C4-2B (cell line): Measurements from ENCODE around the gene MAST4.

Experiments
- H3K27ac ChIP-seq: fragments of 450-650 bp; 2 replicates; pipeline ENCODE4 v1.5.1; 2017
- ZFX ChIP-seq: fragments of 450-650 bp; IDR thresholded peaks from 2 replicates; pipeline ENCODE4 v1.6.1; 2017
- TF ChIP-seq, protein P1 (sequence below): fragments of 450-650 bp; conservative IDR thresholded peaks from 2 replicates; pipeline ENCODE4 v1.5.1; 2017; ENCODE audit warnings: mild to moderate bottlenecking

The MAST4 gene

DNA sequence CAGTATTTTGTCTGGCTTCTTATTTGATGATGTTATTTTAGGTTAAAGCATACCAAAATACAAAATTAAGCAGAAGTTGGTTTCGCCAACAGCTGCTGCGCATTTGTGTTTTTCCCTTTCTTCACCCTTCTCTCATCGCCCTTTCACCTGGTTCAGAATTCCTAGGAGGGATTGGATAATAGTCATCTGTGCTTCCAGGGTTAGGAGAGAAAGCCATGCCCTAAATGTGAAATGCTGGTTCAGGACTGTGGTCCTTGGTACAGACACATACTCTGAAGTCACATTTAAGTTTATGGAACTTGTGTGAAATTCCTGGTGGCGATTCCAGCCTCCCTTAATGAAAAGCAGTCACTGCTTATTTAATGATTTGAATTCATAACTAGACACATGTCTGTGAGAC lies 7.7 kb downstream of the MAST4 start:
- no peak for TF ChIP-seq ZFX
- TF ChIP-seq, protein P1, sequence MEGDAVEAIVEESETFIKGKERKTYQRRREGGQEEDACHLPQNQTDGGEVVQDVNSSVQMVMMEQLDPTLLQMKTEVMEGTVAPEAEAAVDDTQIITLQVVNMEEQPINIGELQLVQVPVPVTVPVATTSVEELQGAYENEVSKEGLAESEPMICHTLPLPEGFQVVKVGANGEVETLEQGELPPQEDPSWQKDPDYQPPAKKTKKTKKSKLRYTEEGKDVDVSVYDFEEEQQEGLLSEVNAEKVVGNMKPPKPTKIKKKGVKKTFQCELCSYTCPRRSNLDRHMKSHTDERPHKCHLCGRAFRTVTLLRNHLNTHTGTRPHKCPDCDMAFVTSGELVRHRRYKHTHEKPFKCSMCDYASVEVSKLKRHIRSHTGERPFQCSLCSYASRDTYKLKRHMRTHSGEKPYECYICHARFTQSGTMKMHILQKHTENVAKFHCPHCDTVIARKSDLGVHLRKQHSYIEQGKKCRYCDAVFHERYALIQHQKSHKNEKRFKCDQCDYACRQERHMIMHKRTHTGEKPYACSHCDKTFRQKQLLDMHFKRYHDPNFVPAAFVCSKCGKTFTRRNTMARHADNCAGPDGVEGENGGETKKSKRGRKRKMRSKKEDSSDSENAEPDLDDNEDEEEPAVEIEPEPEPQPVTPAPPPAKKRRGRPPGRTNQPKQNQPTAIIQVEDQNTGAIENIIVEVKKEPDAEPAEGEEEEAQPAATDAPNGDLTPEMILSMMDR, result no peak
- H3K27ac ChIP-seq, result no peak overlapping the region

DNA sequence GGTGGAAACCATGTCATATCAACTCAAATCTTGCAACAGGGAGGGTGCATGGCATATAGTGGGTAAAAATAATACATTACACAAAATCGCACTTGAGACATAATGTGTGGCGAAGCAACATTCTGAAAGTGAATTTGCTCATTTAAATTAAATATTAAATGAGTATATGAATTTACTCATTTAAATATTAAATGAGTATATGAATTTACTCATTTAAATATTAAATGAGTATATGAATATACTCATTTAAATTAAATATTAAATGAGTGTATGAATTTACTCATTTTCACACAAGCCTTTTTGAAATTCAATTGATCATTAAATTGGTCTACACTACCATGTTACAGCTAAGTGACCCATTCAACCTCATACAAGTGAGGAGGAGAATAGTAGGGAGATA lies 10.5 kb downstream of the MAST4 start:
- TF ChIP-seq ZFX, result no peak
- TF ChIP-seq, protein P1, result no peak
- H3K27ac ChIP-seq, result no peak overlapping the region

DNA sequence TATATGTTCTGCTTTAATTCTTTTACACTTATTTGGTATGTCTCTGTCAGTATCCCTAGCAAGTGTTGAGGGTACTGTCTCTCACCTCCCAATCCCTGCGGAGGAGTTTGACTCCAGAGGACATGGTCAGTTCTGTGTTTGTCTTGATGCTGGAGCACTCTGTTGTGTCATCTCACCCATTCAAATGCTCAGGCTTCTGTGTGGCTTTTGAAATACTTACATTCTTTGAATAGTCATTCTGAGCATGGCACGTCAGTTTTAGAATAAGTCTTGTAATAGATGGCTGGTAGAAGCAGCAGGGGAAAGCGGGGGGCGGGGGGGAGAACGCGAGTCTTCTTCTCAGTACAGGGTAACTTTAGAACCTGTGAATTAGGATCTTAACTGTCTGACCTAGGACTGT lies 12.3 kb downstream of the MAST4 start:
- TF ChIP-seq, protein P1, result no peak
- no peak for TF ChIP-seq ZFX
- no peak overlapping the region for H3K27ac ChIP-seq

DNA sequence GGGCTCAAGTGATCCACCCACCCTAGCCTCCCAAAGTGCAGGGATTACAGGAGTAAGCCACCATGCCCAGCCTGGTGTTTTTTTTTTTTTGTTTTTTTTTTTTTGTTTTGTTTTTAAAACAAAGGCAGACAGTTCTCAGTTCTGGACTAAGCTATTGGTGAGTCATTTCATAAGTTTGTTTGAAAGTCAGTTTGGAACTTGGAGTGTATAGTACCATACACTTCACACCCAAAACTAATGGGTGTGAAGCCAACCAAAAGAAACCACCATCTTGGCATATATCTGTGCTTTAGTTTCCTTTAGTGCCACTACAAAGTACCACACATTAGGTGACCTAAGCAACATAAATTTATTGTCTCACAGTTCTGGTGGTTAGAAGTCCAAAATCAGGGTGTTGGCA lies 13.4 kb downstream of the MAST4 start:
- no peak for TF ChIP-seq ZFX
- TF ChIP-seq, protein P1, result no peak
- H3K27ac ChIP-seq, result no peak overlapping the region

DNA sequence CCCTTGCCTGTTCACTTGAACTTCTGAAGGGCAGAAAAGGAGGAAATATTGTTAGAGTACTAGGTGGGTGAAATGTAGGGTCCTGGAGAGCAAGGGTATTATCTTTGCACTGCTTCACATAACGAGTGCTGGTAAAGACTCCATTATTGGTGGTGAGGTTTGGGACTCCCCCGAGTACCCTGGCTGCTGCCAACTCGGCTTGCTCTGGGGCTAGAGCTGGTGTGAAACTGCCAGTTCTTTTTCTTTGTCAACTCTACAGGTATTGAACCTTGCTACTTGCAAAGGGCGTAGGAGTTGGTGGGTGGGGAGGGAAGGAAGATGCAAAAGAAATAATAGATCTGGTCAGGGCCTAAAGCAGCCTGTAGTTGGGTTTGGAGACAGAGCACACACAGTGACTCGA lies 16.0 kb downstream of the MAST4 start:
- no peak overlapping the region for H3K27ac ChIP-seq
- TF ChIP-seq, protein P1, result no peak
- TF ChIP-seq ZFX, result no peak

DNA sequence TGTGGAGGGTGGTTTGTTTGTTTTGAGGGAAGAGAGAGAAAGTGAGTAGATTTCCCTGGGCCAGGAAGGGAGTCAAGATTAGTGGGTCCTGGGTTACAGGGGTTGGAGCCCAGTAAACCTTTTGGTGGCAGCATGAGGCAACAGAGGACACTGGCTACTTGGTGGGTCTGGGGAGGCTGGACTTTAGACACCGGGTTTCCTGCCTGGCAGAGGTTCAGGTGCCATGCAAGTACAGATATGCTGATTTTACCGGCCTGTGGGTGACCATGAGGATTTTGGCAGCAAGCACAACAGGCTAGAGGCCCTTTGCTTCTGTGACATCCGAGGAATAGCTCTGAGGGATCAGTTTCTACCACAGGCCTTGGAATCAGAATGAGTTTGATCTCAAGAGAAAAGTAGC lies 18.9 kb downstream of the MAST4 start:
- H3K27ac ChIP-seq, result no peak overlapping the region
- TF ChIP-seq ZFX, result no peak
- TF ChIP-seq, protein P1, result no peak

DNA sequence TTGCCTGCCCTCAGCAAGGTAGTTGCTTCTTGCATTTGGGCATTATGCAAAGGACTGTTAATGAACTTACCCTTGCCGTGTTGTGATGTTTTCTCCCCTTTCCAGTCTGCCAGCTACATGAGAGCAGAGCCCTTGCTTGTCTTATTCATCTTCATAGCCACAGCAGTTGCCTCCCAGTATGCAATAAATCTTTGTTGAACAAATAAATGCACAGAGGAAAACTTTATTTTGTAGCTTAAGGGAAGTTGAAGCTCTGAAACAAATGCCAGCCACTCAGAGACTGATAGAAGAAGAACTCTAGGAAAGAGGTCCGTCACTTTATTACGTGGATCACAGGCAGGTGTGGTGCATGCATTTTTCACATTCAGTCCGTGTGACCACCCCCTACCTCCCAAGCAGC lies 19.7 kb downstream of the MAST4 start:
- no peak overlapping the region for H3K27ac ChIP-seq
- TF ChIP-seq, protein P1, result no peak
- no peak for TF ChIP-seq ZFX
